Stimulated activated naive CD4-positive, alpha-beta T cell (primary cell): ENCODE data around the gene DTX3L.
"Not testable (repeated sequence)": the region's sequence is repeated elsewhere in the genome, so short reads cannot be mapped to it uniquely, and the experiment has no call there.

ENCODE experiments used
- DNase-seq, 6 experiments: peaks; one replicate each; lab custom pipeline; 2025; lab: John Stamatoyannopoulos, UW

The DTX3L gene

DNA sequence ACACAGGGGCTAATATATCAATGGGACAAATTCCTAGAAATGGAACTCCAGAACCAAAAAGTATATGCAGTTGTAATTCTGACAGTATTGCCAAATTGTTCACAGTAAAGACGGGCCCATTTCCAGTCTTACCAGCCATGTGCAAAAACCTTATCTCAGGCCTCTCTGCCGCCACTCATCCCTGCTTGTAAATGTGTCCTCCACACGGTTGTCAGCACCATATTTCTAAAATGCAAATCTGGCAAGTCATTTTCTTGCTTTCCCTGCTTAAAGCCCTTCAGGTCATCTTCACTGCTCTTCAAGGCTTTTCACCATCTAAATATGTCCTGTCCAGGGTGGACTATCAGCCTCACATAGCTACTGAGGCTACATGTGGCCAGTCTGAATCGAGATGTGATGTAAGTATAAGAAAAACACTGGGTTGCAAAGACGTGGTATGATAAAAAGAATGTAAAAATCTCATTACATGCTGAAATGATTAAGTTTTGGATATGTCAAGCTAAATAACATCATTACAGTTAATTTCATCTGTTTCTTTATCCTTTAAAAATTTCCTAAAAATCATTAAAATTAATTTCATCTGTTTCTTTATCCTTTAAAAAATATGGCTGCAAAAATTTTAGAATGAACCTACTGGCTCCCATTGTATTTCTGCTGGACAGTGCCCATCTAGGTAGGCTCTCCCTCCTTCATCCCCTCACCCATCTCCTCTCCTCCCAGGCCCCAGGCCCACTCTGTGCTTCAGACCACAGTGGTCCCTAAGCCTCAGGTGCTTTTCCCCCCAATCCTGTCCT, 1.0 kb upstream of the DTX3L start:
- no peak for DNase-seq

DNA sequence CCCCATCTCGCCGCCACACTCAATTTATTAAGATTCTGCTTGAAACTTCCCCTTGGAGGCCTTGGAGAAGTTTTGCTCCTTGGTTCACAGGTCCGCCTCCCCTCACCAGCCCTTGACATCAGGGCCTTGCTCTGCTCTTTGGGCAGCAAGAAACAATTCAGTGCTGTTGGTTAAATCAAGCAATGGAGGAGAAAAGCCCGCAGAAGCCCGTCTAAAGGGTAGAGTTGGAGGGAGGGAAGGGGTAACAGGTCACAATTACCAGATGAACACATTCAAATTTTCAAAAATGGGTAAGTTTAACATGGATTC, 467 bp upstream of the DTX3L start:
- DNase-seq: no peak

GRCh38 chr3:122568131-122568530, 4.0 kb downstream of the DTX3L start:
- not testable (repeated sequence) for DNase-seq

- DNase-seq: peak in 1 of 6 experiments; percentile 6
Measured at GRCh38 chr3:122568755-122569154, 4.6 kb downstream of the DTX3L start.

DNA sequence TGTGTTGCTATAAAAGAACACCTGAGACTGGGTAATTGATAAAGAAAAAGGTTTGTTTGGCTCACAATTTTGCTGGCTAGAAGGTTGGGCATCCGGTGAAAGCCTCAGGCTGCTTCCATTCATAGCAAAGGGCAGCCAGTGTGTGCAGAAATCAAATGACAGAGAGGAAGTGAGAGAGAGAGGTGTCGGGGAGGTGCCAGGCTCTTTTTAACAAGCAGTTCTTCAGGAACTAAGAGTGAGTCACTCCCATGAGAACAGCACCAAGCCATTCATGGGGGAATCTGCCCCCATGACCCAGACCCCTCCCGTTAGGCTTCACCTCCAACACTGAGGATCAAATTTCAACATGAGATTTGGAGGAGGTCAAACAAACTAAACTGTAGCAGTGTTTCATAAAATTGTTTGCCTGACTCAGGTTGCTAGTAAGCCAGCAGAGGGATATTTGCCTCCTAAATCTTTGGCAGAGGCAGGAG, 8.8 kb downstream of the DTX3L start:
- peak in 1 of 6 experiments; percentile 9 for DNase-seq

- DNase-seq: no peak
Measured at GRCh38 chr3:122576174-122576940, 12.2 kb downstream of the DTX3L start.

DNA sequence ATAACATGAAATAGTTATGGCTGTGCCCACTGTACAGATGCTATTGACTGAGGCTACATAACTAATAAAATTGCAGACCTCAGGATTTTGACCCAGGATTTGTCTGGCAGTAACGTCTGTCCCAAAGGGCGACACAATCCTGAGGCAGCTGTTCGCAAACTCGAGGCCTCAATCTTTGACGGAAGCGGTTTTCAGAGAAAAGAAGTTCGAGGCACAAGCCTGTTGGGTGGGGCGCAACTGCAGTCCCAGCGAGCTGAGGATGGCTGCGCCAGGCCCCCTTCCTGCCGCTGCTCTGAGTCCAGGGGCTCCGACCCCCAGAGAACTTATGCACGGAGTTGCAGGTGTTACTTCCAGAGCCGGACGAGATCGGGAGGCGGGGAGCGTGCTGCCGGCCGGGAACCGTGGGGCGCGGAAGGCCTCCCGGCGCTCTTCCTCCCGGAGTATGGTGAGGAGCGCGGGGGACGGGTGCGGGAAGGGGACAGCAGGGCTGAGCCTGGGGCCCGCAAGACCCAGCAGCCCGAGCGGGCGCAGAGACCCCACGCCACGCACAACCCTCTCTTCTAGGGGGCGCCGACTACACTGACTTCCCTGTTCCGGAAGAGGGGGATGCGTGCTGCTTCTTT, 13.4 kb downstream of the DTX3L start, which contains the start of gene PARP15:
PARP15 (plus strand) TSS at position 242 of the 623 bp plus-strand sequence; CDS start at position 260, 18 bp downstream.
- peak in 5 of 6 experiments; percentile 10 to 33 (median 13) for DNase-seq

DNA sequence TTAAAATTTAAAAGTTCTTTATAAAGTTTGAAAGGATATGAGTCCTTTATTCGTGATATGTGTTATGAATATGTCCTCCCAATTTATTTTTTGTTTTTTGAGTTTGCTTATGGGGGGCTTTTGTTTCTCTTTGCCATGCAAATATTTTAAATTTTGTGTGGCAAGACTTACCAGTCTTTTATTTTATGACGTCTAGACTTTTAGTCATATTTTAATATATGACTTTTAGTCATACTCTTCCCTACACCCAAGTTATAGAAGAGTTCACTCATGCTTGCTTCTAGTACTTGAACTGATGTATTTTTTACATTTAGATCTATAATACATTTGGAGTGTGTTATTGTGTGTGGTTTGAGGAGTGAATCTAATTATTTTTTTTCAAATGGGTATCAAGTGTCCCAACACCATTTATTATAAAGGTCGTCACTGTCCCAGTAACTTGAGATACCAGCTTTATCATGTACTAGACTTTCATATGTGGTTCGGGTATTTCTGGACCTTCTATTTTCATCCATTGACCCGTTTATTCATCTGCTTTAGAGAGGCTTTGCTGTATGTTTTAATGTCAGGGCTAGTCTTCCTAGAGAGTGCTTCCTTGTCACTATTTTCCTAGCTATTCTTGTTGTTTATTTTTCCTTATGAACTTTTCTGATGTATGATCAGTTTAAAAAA, 14.1 kb downstream of the DTX3L start:
- DNase-seq: no peak

DNA sequence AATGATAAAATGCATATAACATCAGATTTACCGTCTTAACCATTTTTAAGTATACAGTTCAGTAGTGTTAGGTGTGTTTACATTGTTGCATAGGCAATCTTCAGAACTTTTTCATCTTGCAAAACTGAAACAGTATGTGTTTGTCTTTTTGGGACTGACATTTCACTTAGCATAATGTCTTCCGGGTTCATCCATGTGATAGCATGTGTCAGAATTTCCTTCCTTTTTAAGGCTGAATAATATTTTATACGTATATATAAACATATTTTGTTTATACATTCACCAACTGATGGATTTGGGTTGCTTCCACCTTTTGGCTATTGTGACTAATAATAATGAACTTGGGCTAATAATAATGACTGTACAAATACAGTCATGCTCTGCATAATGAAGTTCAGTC, 16.3 kb downstream of the DTX3L start:
- DNase-seq: no peak

DNA sequence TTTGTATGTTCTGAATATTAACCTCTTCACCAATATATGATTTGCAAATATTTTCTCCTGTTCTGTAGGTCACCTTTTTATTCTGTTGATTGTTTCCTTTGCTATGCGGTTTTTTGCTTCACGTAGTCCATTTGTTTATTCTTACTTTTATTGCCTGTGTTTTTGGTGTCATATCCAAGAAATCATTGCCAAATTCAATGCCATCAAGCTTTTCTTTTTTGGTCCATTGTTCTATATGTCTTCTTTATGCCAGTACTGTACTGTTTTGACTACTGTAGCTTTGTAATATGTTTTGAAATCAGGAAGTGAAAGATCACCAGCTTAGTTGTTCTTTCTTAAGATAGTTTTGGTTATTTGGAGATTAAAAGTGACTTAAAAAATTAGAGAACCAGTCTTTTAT, 17.5 kb downstream of the DTX3L start:
- DNase-seq: no peak

DNA sequence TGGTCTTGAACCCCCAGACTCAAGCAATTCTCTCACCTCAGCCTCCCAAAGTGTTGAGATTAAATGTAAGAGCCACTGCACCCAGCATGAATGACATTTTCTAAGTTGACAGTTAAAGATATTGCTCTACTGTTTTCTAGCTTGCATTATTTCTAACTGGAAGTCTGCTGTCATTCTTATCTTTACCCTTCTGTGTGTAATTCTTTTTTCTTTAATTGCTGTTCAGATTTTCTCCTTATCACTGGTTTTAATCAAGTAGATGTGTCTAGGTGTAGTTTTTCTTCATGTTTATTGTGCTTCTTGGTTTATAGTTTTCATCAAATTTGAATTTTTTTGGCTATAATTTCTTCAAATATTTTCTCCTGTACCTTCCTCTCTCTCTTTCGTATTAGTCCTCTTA, 18.3 kb downstream of the DTX3L start:
- DNase-seq: no peak

DNA sequence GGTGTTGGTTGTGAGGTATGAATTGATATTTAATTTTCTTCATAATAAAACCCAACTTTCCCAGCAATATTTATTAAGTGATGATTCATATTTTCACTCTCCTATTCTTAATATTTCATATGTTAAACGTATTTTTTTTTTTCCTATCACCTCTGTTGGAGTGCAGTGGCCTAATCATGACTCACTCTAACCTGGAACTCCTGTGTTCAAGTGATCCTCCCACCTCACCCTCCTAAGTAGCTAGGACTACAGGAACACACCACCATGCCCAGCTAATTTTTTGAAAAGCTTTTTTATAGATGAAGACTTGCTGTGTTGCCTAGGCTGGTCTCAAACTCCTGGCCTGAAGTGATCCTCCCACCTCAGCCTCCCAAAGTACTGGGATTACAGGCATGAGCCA, 22.0 kb downstream of the DTX3L start:
- DNase-seq: no peak

DNA sequence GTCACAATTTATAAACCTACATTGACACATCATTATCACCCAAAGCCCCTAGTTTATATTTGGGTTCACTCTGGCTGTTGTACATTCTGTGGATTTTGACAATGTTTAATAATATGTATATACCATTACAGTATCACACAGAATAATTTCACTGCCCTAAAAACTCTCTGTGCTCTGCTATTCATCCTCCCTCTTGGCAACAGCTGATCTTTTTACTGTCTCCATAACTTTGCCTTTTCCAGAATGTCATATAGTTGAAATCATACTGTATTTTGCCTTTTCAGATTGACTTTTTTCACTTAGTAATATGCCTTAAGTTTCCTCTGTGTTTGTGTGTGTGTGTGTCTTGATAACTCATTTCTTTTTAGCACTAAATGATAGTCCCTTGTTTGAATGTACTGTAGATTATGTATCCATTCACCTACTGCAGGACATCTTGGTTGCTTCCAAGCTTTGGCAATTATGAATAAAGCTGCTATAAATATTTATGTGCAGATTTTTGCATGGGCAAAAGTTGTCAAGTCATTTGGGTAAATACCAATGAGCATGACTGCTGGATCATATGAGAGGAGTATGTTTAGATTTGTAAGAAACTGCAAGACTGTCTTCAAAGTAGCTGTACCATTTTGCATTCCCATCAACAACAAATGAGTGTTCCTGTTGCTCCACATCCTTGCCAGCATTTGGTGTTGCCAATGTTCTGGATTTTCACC, 22.8 kb downstream of the DTX3L start:
- DNase-seq: no peak

DNA sequence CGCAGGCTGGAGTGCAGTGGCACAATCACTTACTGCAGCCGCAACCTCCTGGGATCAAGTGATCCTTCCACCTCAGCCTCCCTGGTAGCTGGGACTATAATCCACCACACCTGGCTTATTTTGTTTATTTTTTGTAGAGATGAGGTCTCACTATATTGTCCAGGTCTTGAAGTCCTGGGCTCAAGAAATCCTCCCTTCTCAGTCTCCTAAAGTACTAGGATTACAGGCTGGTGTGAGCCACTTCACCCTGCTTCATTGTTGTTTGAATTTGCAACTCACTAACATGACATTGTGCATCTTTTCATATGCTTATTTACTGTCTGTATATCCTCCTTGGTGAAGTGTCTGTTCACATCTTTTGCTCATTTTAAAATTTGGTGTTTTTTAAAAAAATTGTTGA, 23.4 kb downstream of the DTX3L start:
- no peak for DNase-seq

GRCh38 chr3:122589297-122589696, 25.2 kb downstream of the DTX3L start:
- DNase-seq: no peak

DNA sequence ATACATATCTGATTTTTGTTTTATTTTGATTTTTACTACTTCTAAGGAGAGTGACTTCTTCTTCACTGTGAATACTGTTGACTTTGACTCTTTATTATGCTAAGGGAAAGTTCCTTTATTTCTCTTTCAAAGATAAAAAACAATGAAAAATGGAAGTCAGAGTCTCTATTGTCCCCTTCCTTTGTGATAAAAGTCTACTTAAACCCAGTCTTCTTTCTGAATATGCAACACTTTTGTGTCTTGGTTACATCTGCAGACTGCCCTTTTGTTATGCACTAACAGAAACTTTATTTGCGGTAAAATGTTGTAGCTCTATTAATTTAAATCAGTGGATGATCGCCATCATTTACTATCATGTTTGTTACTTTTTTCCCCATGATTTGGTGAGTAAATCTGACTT, 26.5 kb downstream of the DTX3L start:
- no peak for DNase-seq

GRCh38 chr3:122594025-122594424, 29.9 kb downstream of the DTX3L start:
- DNase-seq: no peak

GRCh38 chr3:122598151-122598550, 34.0 kb downstream of the DTX3L start:
- no peak for DNase-seq

DNA sequence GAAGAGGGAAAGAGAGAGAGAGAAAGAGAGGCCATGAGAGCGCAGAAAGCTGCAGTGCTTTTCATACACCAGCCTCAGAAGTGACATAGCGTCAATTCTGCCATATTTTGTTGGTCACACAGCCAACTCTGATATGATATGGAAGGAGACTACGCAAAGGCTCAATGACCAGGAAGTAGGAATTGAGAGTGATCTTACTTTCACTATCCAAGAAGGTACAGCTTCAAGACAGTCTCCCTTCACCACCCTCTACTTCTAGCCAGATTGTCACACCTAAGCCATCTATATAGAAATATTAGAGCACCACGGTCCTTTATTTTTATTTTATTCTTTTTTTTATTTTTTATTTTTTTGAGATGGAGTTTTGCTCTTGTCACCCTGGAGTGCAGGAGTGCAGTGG, 34.4 kb downstream of the DTX3L start:
- DNase-seq: no peak

- no peak for DNase-seq
Measured at GRCh38 chr3:122602011-122602710, 38.0 kb downstream of the DTX3L start.

DNA sequence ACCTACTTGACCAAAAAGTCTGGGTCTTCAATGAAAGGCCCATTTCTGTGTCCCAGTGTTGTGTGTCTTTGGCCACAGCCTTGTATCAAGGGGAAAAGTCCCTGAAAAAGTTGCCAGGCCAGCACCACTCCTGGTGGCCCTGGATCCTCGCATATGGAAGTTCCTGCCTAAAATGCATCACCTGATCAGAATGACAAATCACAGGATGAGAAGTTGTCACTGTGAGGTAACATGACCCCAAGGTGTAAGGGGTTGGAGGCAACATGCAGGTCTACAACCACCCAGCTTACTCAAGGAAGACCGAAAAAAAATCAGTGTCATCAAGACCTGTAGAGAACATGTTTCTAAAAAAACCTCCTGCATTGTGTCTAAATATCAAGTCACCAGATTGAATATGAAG, 38.9 kb downstream of the DTX3L start:
- no peak for DNase-seq
